Right atrium auricular region (tissue), 2 donors: Measurements from ENCODE around the gene ZNF536. TPM values are rescaled to one million over a fixed set of nuclear protein-coding genes. Genes with fewer than 3 reads are reported as not detected.

Experiments used
- DNase-seq: peaks from one replicate; pipeline ENCODE4 v3.0.0-alpha.2; 2019; ENCODE audit warnings: low spot score
- H3K27ac ChIP-seq, 2 donors: fragments of 200-600 bp; sonication (generic); 1 replicate in 1 of 2; 2 replicates in 1 of 2; pipeline ENCODE4 v1.5.1; 2016 to 2019
- H3K27me3 ChIP-seq, 2 donors: fragments of 200-600 bp; sonication (generic); one replicate each; pipeline versions ENCODE4 v1.5.1 to v1.6.0; 2017 to 2019
- H3K36me3 ChIP-seq: fragments of 200-600 bp; sonication (generic); one replicate; pipeline ENCODE4 v1.5.1; 2016
- H3K4me1 ChIP-seq, 2 donors: fragments of 200-600 bp; sonication (generic); one replicate each; pipeline versions ENCODE4 v1.5.1 to v1.6.0; 2017 to 2019
- H3K4me3 ChIP-seq, 2 donors: fragments of 200-600 bp; sonication (generic); 1 replicate in 1 of 2; 2 replicates in 1 of 2; pipeline ENCODE4 v1.5.1; 2017 to 2019; ENCODE audit warnings: mild to moderate bottlenecking in 1 of 2, moderate library complexity in 1 of 2
- H3K9me3 ChIP-seq, 2 donors: fragments of 200-600 bp; sonication (generic); one replicate each; pipeline ENCODE4 v1.5.1; 2019
- total RNA-seq, 2 donors: library from RNA; depleted of rRNA; stranded (reverse); fragments of >200 nt; gene quantifications; one replicate each; pipeline ENCODE4 v1.1.0, GENCODE V29; 2016
- TF ChIP-seq, protein P1 (sequence below), 2 donors: fragments of 200-600 bp; sonication (generic); IDR thresholded peaks; one replicate each; pipeline ENCODE4 v1.5.1; 2019; ENCODE audit warnings: antibody characterized with exemption in 2 of 2

ZNF536 gene
- total RNA-seq, 2 donors from 2014 or later: 1.9 to 2.7 TPM

DNA sequence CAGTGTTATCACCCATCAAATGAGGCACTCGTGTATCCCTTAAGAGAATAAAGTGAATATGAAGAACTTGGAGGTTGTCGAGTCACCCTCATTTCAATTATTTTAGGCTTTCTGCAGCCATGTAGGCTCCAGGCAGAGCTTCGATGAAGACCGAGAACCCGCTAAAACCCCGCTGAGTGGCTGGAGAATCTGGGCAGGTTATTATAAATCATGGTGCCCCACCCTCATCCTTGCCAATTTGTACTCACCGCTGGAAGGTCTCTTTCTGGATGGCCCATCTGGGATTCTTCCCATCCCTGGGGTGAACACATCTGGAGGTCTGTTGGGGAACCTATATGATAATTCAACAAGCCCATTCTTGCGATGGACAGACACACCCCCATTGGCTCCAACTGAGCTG is 190.8 kb downstream of the ZNF536 start:
- TF ChIP-seq, protein P1, sequence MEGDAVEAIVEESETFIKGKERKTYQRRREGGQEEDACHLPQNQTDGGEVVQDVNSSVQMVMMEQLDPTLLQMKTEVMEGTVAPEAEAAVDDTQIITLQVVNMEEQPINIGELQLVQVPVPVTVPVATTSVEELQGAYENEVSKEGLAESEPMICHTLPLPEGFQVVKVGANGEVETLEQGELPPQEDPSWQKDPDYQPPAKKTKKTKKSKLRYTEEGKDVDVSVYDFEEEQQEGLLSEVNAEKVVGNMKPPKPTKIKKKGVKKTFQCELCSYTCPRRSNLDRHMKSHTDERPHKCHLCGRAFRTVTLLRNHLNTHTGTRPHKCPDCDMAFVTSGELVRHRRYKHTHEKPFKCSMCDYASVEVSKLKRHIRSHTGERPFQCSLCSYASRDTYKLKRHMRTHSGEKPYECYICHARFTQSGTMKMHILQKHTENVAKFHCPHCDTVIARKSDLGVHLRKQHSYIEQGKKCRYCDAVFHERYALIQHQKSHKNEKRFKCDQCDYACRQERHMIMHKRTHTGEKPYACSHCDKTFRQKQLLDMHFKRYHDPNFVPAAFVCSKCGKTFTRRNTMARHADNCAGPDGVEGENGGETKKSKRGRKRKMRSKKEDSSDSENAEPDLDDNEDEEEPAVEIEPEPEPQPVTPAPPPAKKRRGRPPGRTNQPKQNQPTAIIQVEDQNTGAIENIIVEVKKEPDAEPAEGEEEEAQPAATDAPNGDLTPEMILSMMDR (IDR thresholded peaks at IDR 0.05): no peak
- no peaks in the 10 kb centered on the region for H3K9me3 ChIP-seq
- DNase-seq: no peak
- H3K4me1 ChIP-seq: no peaks in the 10 kb centered on the region
- no peak overlapping the region for H3K4me3 ChIP-seq
- H3K27me3 ChIP-seq: no peaks in the 10 kb centered on the region
- H3K36me3 ChIP-seq: no peaks in the 10 kb centered on the region
- no peak overlapping the region for H3K27ac ChIP-seq

DNA sequence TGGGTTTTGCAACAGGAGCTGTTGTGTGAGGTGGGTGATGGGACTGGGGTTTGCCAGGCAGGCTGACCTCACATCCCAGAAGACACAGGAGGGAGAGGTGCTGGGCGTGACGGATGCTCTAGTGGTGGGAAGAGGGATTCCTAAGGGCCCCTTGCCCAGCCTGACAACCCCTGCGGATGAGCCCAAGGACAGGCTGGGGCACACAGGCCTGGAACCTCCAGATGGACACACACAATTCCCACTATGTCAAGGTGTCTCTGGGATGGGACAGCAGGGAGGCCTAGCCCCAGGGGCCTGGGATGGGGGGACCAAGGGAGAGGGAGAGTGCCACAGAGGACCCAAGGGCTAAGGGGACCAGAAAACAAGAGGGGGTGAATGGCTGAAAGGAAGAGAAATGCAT is 191.5 kb downstream of the ZNF536 start:
- no peak overlapping the region for H3K27ac ChIP-seq
- no peaks in the 10 kb centered on the region for H3K4me1 ChIP-seq
- H3K36me3 ChIP-seq: no peaks in the 10 kb centered on the region
- no peaks in the 10 kb centered on the region for H3K9me3 ChIP-seq
- TF ChIP-seq, protein P1 (IDR thresholded peaks at IDR 0.05): no peak
- no peak for DNase-seq
- H3K27me3 ChIP-seq: no peaks in the 10 kb centered on the region
- no peak overlapping the region for H3K4me3 ChIP-seq

DNA sequence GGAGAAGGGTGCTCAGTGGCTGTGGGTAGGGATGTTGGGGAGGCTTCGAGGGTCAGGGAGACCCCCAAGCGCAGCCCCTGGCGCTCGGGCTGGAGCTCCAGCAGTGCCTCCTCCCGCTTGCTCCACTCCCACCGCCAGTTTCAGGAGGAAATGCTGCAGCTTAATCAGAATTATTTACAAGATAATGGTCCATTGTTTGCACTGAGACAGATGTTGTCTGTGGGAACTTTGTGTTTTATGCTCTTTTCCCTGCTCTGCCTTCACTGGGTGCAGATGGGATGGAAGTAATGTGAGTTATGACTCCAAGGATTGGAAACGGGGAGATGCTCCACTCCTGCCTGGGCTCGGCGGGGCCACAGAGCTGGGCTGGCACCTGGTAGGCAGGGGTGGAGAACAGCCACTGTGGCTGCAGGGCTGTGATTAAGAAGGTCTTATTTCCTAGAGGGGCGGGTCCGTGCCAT is 192.4 kb downstream of the ZNF536 start:
- Histone ChIP-seq H3K4me3 (no peak overlapping the region), H3K36me3 (no peaks in the 10 kb centered on the region), H3K4me1 (no peaks in the 10 kb centered on the region), H3K9me3 (no peaks in the 10 kb centered on the region), H3K27me3 (no peaks in the 10 kb centered on the region), H3K27ac (no peak overlapping the region)
- DNase-seq: no peak
- TF ChIP-seq, protein P1 (IDR thresholded peaks at IDR 0.05): no peak

DNA sequence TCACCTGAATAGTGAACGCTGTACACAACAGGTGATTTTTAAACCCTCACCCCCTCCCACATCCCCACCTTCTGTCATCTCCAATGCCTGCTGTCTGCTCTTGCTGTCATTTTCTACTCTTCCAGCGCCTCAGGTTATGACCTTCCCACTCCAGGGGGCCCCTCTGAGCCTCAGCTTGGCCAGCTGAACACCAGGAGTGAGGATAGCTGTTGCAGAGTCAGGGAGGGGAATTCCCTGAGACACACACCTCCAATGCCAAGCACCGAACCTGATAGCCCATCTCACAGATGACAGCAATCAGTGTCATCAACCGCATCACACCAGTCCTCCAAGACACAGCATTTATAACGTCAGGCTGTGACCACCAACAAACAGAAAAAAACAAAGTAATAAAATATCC is 193.5 kb downstream of the ZNF536 start:
- TF ChIP-seq, protein P1 (IDR thresholded peaks at IDR 0.05): no peak
- Histone ChIP-seq H3K9me3 (no peaks in the 10 kb centered on the region), H3K4me1 (no peaks in the 10 kb centered on the region), H3K4me3 (no peak overlapping the region), H3K27me3 (no peaks in the 10 kb centered on the region), H3K27ac (no peak overlapping the region), H3K36me3 (no peaks in the 10 kb centered on the region)
- DNase-seq: no peak

DNA sequence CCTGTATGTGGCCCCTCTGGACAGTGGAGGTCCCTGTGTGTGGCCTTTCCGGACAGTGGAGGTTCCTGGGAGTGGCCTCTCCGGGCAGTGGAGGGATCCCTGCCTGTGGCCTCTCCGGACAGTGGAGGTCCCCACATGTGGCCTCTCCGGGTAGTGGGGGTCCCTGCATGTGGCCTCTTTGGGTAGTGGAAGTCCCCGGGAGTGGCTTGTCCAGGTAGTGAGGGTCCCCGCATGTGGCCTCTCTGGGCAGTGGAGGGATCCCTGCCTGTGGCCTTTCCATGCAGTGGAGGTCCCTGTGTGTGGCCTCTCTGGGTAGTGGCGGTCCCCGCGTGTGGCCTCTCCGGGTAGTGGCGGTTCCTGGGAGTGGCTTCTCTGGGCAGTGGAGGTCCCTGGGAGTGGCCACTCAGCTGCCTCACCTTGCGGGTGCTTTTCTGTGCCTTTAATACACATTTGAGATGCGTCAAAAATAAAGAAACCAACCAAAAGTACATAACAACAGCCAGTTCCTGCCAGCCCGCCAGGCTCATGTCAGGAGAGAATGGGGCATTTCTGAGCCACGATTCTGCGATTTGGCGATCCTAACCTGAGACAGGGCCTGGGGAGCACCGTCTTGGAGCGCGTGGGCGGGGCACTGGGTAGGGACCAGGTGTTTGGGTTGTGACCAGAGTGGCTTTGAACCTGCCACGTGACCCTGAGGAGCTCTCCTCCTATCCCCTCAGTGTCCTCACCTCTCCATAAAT is 194.7 kb downstream of the ZNF536 start:
- Histone ChIP-seq H3K27me3 (no peaks in the 10 kb centered on the region), H3K9me3 (no peaks in the 10 kb centered on the region), H3K4me1 (no peaks in the 10 kb centered on the region), H3K4me3 (no peak overlapping the region), H3K27ac (no peak overlapping the region), H3K36me3 (no peaks in the 10 kb centered on the region)
- DNase-seq: no peak
- TF ChIP-seq, protein P1 (IDR thresholded peaks at IDR 0.05): no peak
